Amniotic epithelial cell (primary cell): ENCODE measurements around the gene ACVR1.

Source experiments
- DNase-seq: peaks from one replicate; pipeline ENCODE4 v3.0.0-alpha.2; 2010; ENCODE audit warnings: low read depth

Gene ACVR1

GRCh38 chr2:157699806-157700205, 176.3 kb downstream of the ACVR1 start:
- no peak for DNase-seq

- no peak for DNase-seq
Observed at GRCh38 chr2:157699009-157699408, 177.1 kb downstream of the ACVR1 start.

GRCh38 chr2:157698430-157698829, 177.7 kb downstream of the ACVR1 start:
- DNase-seq = no peak

- DNase-seq = no peak
Observed at GRCh38 chr2:157696036-157696435, 180.1 kb downstream of the ACVR1 start.

GRCh38 chr2:157692768-157693167, 183.4 kb downstream of the ACVR1 start:
- peak; percentile 39 for DNase-seq

GRCh38 chr2:157691695-157692094, 184.4 kb downstream of the ACVR1 start:
- DNase-seq = no peak

DNA sequence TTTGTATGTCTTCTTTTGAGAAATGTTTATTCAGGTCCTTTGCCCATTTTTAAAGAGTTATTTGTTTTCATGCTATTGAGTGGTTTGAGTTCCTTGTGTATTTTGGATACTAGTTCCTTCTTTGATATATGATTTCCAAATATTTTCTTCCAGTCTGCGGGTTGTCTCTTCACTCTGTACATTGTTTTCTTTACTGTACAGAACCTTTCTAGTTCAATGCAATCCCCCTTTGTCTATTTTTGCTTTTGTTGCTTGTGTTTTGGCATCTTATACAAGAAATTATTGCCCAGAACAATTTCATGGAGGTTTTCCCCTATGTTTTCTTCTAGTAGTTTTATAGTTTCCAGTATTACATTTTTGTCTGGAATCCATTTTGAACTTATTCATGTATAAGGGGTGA, 185.0 kb downstream of the ACVR1 start:
- DNase-seq = no peak
